Stomach (tissue), 4 donors: ENCODE results near the gene SLC16A8.

Source experiments
- CTCF ChIP-seq, 7 experiments: fragments of 450-650 bp in 4 of 7; fragments of 200-600 bp in 3 of 7; sonication (generic) in 3 of 7; IDR thresholded peaks; one replicate each; pipeline ENCODE4 v1.5.1; 2016 to 2019; ENCODE audit warnings: antibody characterized with exemption in 7 of 7, control low read depth in 2 of 7, mild to moderate bottlenecking in 1 of 7
- EP300 ChIP-seq: sonication (generic); formaldehyde crosslinking; IDR thresholded peaks from one replicate; pipeline ENCODE4 v1.6.1; 2017; ENCODE audit warnings: antibody characterized with exemption
- POLR2A ChIP-seq, 4 donors: fragments of 450-650 bp; IDR thresholded peaks; one replicate each; pipeline ENCODE4 v1.6.1; 2016; ENCODE audit warnings: antibody characterized with exemption in 4 of 4, control low read depth in 2 of 4, mild to moderate bottlenecking in 1 of 4, moderate library complexity in 1 of 4
- POLR2AphosphoS5 ChIP-seq, 3 donors: sonication (generic); formaldehyde crosslinking; IDR thresholded peaks; one replicate each; pipeline ENCODE4 v1.6.1; 2016; ENCODE audit warnings: antibody characterized with exemption in 3 of 3

- TF ChIP-seq CTCF (IDR thresholded peaks at IDR 0.05) (peak in 4 of 7 experiments; percentile 23 to 60 (median 34)), POLR2AphosphoS5 (IDR thresholded peaks at IDR 0.05) (peak in 1 of 3 donors; percentile 89), POLR2A (IDR thresholded peaks at IDR 0.05) (no peak), EP300 (no peak)
Measured at GRCh38 chr22:38069372-38070249, 14.4 kb downstream of the SLC16A8 start.
